ENCODE measurements around the gene DYNC1H1. TPM values are rescaled to one million over a fixed set of nuclear protein-coding genes. Genes with fewer than 3 reads are reported as not detected.

DYNC1H1 gene
- total RNA-seq, 4 donors from 2014 or later, result 546 to 624 (median 593) TPM

DNA sequence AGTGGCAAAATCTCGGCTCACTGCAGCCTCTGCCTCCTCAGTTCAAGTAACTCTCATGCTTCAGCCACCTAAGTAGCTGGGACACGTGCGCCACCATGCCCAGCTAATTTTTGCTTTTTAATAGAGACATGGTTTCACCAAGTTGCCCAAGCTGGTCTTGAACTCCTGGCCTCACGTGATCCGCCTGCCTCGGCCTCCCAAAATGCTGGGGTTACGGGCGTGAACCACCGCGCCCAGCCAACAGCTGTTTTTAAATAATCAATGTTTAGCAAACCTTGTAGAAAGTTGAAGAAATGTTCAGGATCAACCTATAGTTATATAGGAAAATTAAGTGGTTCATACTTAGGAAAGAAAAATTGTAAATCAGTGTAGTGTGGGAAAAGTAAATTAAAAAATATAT, 128.4 kb downstream of the DYNC1H1 start:
- no peak overlapping the region for H3K4me3 ChIP-seq (ENCODE audit: low read depth, poor library complexity, severe bottlenecking)
- 85 to 92% methylated on average over 10 of the region's 10 CpGs for WGBS, 2 donors
- intact Hi-C loops (cut with DNase I; ENCODE audit: low total_unique reads), result loop anchor here (10.0 kb wide), 2 partner anchors 48 to 128 kb away; partner anchors contain the start of gene DYNC1H1
- no peak for DNase-seq (ENCODE audit: low spot score in 2 of 2)
- TF ChIP-seq POLR2A (IDR thresholded peaks at IDR 0.05), result no peak
- TF ChIP-seq, protein P1, sequence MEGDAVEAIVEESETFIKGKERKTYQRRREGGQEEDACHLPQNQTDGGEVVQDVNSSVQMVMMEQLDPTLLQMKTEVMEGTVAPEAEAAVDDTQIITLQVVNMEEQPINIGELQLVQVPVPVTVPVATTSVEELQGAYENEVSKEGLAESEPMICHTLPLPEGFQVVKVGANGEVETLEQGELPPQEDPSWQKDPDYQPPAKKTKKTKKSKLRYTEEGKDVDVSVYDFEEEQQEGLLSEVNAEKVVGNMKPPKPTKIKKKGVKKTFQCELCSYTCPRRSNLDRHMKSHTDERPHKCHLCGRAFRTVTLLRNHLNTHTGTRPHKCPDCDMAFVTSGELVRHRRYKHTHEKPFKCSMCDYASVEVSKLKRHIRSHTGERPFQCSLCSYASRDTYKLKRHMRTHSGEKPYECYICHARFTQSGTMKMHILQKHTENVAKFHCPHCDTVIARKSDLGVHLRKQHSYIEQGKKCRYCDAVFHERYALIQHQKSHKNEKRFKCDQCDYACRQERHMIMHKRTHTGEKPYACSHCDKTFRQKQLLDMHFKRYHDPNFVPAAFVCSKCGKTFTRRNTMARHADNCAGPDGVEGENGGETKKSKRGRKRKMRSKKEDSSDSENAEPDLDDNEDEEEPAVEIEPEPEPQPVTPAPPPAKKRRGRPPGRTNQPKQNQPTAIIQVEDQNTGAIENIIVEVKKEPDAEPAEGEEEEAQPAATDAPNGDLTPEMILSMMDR (IDR thresholded peaks at IDR 0.05), result no peak

- TF ChIP-seq POLR2A (IDR thresholded peaks at IDR 0.05), result no peak
- TF ChIP-seq, protein P1 (IDR thresholded peaks at IDR 0.05), result no peak
- intact Hi-C loops (cut with DNase I; ENCODE audit: low total_unique reads), result loop anchor here (10.0 kb wide), 2 partner anchors 49 to 129 kb away; partner anchors contain the start of gene DYNC1H1
- no peak overlapping the region for H3K4me3 ChIP-seq (ENCODE audit: low read depth, poor library complexity, severe bottlenecking)
- WGBS, 2 donors, result 69 to 71% methylated on average over 7 of the region's 7 CpGs
- DNase-seq (ENCODE audit: low spot score in 2 of 2), result no peak
Observed at GRCh38 chr14:102094101-102094500, 129.7 kb downstream of the DYNC1H1 start.

DNA sequence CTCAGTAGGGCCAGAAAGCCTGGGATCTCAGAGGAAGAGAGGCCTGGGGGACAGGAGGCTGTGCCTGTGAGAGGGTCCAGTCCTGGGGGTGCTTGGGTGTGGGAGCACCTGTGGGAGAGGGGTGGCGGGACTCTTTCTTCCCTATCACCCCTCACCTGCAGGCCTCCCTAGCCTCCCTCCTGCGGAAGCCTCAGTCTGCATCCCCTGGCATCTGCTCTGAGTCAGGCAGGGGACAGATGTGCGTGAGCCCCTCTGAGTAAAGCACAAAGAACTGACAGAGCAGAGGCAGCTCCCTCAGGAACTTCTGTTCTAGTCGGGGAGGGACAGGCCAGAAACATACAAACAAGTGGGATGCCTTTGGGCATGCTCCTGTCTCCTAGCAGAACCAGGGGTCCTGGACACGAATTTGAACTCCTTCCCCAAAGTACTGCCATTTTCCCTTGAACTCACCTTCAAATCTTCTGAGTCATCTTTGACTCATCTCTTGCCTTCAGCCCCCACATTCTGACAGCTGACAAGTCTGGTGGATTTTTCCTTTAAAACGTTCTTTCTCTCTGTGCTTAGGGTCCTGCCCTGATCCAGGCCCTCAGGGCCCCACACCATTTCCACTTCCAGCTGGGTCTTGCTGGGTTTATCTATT, 131.0 kb downstream of the DYNC1H1 start:
- H3K4me3 ChIP-seq (ENCODE audit: low read depth, poor library complexity, severe bottlenecking), result no peak overlapping the region
- 82 to 84% methylated on average over 6 of the region's 6 CpGs for WGBS, 2 donors
- no peak for TF ChIP-seq POLR2A (IDR thresholded peaks at IDR 0.05)
- TF ChIP-seq, protein P1 (IDR thresholded peaks at IDR 0.05), result no peak
- no peak for DNase-seq (ENCODE audit: low spot score in 2 of 2)
- intact Hi-C loops (cut with DNase I; ENCODE audit: low total_unique reads), result loop anchor here (10.0 kb wide), 2 partner anchors 51 to 131 kb away; partner anchors contain the start of gene DYNC1H1

- WGBS, 2 donors, result 41 to 42% methylated on average over 8 of the region's 8 CpGs
- H3K4me3 ChIP-seq (ENCODE audit: low read depth, poor library complexity, severe bottlenecking), result no peak overlapping the region
- DNase-seq (ENCODE audit: low spot score in 2 of 2), result no peak
- TF ChIP-seq, protein P1 (IDR thresholded peaks at IDR 0.05), result no peak
- no peak for TF ChIP-seq POLR2A (IDR thresholded peaks at IDR 0.05)
- intact Hi-C loops (cut with DNase I; ENCODE audit: low total_unique reads), result loop anchor here (10.0 kb wide), 2 partner anchors 51 to 131 kb away; partner anchors contain the start of gene DYNC1H1
Observed at GRCh38 chr14:102095871-102096568, 131.6 kb downstream of the DYNC1H1 start.

DNA sequence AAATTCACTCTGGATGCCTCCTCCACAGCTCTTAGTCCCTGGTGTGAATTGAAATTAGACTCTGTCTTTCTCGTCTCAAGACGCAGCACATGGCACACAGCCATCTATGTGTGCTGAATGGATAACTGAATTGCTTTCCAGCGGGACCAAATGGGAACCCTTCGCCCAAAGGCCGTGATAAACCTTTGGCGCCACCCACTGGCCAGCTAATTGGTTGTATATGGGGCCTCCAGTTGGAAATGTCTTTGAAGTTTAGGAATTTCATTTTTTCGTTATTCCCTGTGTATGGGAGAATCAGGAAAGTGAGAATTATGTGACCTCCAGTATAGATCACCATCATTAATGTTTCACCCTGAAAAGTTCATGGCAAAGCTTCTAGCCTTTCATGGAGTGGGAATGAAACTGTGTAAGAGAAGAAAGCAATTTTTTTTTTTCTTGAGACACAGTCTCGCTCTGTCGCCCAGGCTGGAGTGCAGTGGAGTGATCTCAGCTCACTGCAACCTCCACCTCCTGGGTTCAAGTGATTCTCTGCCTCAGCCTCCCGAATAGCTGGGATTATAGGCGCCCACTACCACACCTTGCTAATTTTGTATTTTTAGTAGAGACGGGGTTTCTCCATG, 132.3 kb downstream of the DYNC1H1 start:
- 34% methylated on average over 12 of the region's 12 CpGs for WGBS, 2 donors
- no peak overlapping the region for H3K4me3 ChIP-seq (ENCODE audit: low read depth, poor library complexity, severe bottlenecking)
- TF ChIP-seq, protein P1 (IDR thresholded peaks at IDR 0.05), result no peak
- TF ChIP-seq POLR2A (IDR thresholded peaks at IDR 0.05), result no peak
- intact Hi-C loops (cut with DNase I; ENCODE audit: low total_unique reads), result loop anchor here (10.0 kb wide), 2 partner anchors 52 to 132 kb away; partner anchors contain the start of gene DYNC1H1
- peak; percentile 81 to 96 for DNase-seq (ENCODE audit: low spot score in 2 of 2)

Data from lower leg skin (tissue), 4 donors.